HepG2 (cell line): ENCODE measurements around the gene FRMD4A. TPM values are rescaled to one million over a fixed set of nuclear protein-coding genes. Genes with fewer than 3 reads are reported as not detected.

Experiments used
- ATAC-seq: fragments of 200-7000 bp; cut with Tn5 transposase; 3 replicates; pipeline ENCODE4 v1.9.1; 2020; ENCODE audit warnings: mild to moderate bottlenecking, moderate library complexity
- BruUV-seq: library from RNA; stranded (reverse); fragments of 400-500 nt; replicated peaks from 2 replicates; lab custom pipeline; 2021; lab: Mats Ljungman, UMichigan
- CTCF ChIA-PET: fragments of 300-600 bp; formaldehyde crosslinking; extraction: SDS; loops from one replicate; lab custom pipeline; 2021; ENCODE audit warnings: low total read pairs, inconsistent platforms, low intra/inter-chr PET ratio; lab: Yijun Ruan, JAX
- POLR2A ChIA-PET: fragments of 350-600 bp; sonication (Branson Sonifier 250); formaldehyde crosslinking; loops from one replicate; lab custom pipeline; 2020; ENCODE audit warnings: antibody characterized with exemption, inconsistent platforms; lab: Yijun Ruan, JAX
- DNase-seq: peaks from one replicate; pipeline ENCODE4 v3.0.0-alpha.2; 2015; ENCODE audit warnings: low spot score
- FAIRE-seq: peaks from 3 replicates; lab custom pipeline; 2011; peaks lifted over from hg19 to GRCh38; lab: Jason Lieb, UNC
- H2AFZ ChIP-seq: one replicate; pipeline ENCODE4 v1.6.1; 2011; ENCODE audit warnings: low read length, inconsistent platforms
- H3K27ac ChIP-seq: fragments of 300-600 bp; 3 replicates; pipeline ENCODE4 v1.8.0; 2011; ENCODE audit warnings: mixed run types, mild to moderate bottlenecking, mixed read lengths, low read length, inconsistent platforms; ENCODE audit not compliant: insufficient read depth; ENCODE audit errors: extremely low read length
- H3K27me3 ChIP-seq, 2 experiments: fragments of 200-600 bp in 1 of 2; 2 replicates in 1 of 2; 3 replicates in 1 of 2; pipeline versions ENCODE4 v1.6.0 to v1.8.0; 2011; ENCODE audit warnings: low read length in 2 of 2, mild to moderate bottlenecking in 2 of 2, moderate library complexity in 2 of 2, inconsistent platforms in 1 of 2; ENCODE audit not compliant: insufficient read depth in 2 of 2, control insufficient read depth in 1 of 2
- H3K36me3 ChIP-seq, 2 experiments: fragments of 200-600 bp in 1 of 2; replicated peaks in 1 of 2; 2 replicates in 1 of 2; 3 replicates in 1 of 2; pipeline versions ENCODE4 v1.5.1 to v1.8.0; 2011; ENCODE audit warnings: low read length in 2 of 2, inconsistent platforms in 1 of 2; ENCODE audit not compliant: insufficient read depth in 2 of 2, control insufficient read depth in 1 of 2
- H3K4me1 ChIP-seq: 2 replicates; pipeline ENCODE4 v1.5.1; 2012; ENCODE audit warnings: low read length, inconsistent platforms; ENCODE audit not compliant: insufficient read depth
- H3K4me2 ChIP-seq: 2 replicates; pipeline ENCODE4 v1.6.0; 2011; ENCODE audit warnings: low read depth, low read length, inconsistent platforms
- H3K4me3 ChIP-seq, 3 experiments: fragments of 200-600 bp in 1 of 3; sonication (generic), shearing (Covaris generic) in 1 of 3; replicated peaks in 1 of 3; 2 replicates each; pipeline ENCODE4 v1.5.1; 2011 to 2016; ENCODE audit warnings: low read length in 3 of 3, inconsistent platforms in 2 of 3, low read depth in 2 of 3, mild to moderate bottlenecking in 2 of 3, control low read depth in 1 of 3, mixed read lengths in 1 of 3; ENCODE audit not compliant: insufficient read depth in 1 of 3
- H3K79me2 ChIP-seq: one replicate; pipeline ENCODE4 v1.6.1; 2011; ENCODE audit warnings: low read length, inconsistent platforms; ENCODE audit not compliant: insufficient read depth
- H3K9ac ChIP-seq: 2 replicates; pipeline ENCODE4 v1.6.0; 2011; ENCODE audit warnings: mild to moderate bottlenecking, low read depth, low read length, inconsistent platforms; ENCODE audit not compliant: insufficient read depth
- H3K9me3 ChIP-seq: 2 replicates; pipeline ENCODE4 v1.5.1; 2012; ENCODE audit warnings: mild to moderate bottlenecking, low read length
- H4K20me1 ChIP-seq: 2 replicates; pipeline ENCODE4 v1.6.0; 2011; ENCODE audit warnings: inconsistent platforms, mild to moderate bottlenecking, low read length, moderate library complexity; ENCODE audit not compliant: insufficient read depth
- AGO1 ChIP-seq: fragments of 200-400 bp; formaldehyde crosslinking; IDR thresholded peaks from 2 replicates; pipeline ENCODE4 v1.6.1; 2017; ENCODE audit warnings: mild to moderate bottlenecking, low read depth, low read length, moderate library complexity; ENCODE audit not compliant: poor library complexity, severe bottlenecking
- CEBPB ChIP-seq: IDR thresholded peaks from 2 replicates; pipeline ENCODE4 v1.6.1; 2011; ENCODE audit warnings: low read depth, low read length, improper control_type of control experiment, borderline replicate concordance
- HOXA5 ChIP-seq: sonication (generic); formaldehyde crosslinking; IDR thresholded peaks from 2 replicates; pipeline ENCODE4 v1.4.0; 2020; ENCODE audit warnings: missing genetic modification reagents
- KLF12 ChIP-seq: sonication (generic); formaldehyde crosslinking; IDR thresholded peaks from 2 replicates; pipeline ENCODE4 v1.4.0; 2020; ENCODE audit warnings: missing genetic modification reagents, borderline replicate concordance
- SMAD9 ChIP-seq: sonication (generic); formaldehyde crosslinking; IDR thresholded peaks from 2 replicates; pipeline ENCODE4 v1.5.1; 2020; ENCODE audit warnings: mild to moderate bottlenecking, missing genetic modification reagents
- TBX3 ChIP-seq: fragments of 450-650 bp; IDR thresholded peaks from 2 replicates; pipeline ENCODE4 v1.6.1; 2017; ENCODE audit warnings: antibody characterized with exemption, mild to moderate bottlenecking, inconsistent platforms, borderline replicate concordance
- ZNF101 ChIP-seq: sonication (generic); formaldehyde crosslinking; IDR thresholded peaks from 2 replicates; pipeline ENCODE4 v1.4.0; 2020; ENCODE audit warnings: mild to moderate bottlenecking, low read depth, missing genetic modification reagents, borderline replicate concordance
- ZNF329 ChIP-seq: sonication (generic); formaldehyde crosslinking; IDR thresholded peaks from 2 replicates; pipeline ENCODE4 v1.9.0; 2021; ENCODE audit warnings: low read depth, mild to moderate bottlenecking, missing genetic modification reagents
- ZNF816 ChIP-seq: sonication (generic); formaldehyde crosslinking; IDR thresholded peaks from 2 replicates; pipeline ENCODE4 v1.8.0; 2022; ENCODE audit warnings: missing genetic modification reagents, mild to moderate bottlenecking, borderline replicate concordance
- in situ Hi-C: cut with HindIII; loops from 2 replicates; pipeline ENCODE4 v1.10.0; 2017; ENCODE audit warnings: low pct_unique_long_range_greater_than_20kb; ENCODE audit not compliant: extremely low pct_ligation_motif_present
- intact Hi-C: fragments of 100-400 bp; cut with micrococcal nuclease; formaldehyde crosslinking; loops from one replicate; pipeline ENCODE4 v1.10.0; 2022; ENCODE audit not compliant: unreplicated experiment
- polyA plus RNA-seq, 8 experiments: library from polyadenylated mRNA; depleted of rRNA in 3 of 8; stranded (reverse) in 7 of 8; unstranded in 1 of 8; fragments of >200 nt; fragmentation: Illumina TruSeq in 4 of 8; extraction: Trizol in 4 of 8; gene quantifications; 2 replicates each; pipeline versions ENCODE4 v1.2.1 to v1.2.3, GENCODE V29; 2011 to 2016; ENCODE audit warnings: low read depth in 4 of 8, missing spikeins in 1 of 8, mixed read lengths in 1 of 8; ENCODE audit not compliant: insufficient read depth in 1 of 8
- total RNA-seq, 5 experiments: library from RNA; depleted of rRNA; stranded (reverse); fragments of >200 nt; fragmentation: Illumina TruSeq; extraction: Trizol; gene quantifications; 2 replicates each; pipeline ENCODE4 v1.2.3, GENCODE V29; 2016; ENCODE audit warnings: low read depth in 1 of 5
- TF ChIP-seq, protein P1 (sequence below): sonication (generic); formaldehyde crosslinking; IDR thresholded peaks from 2 replicates; pipeline ENCODE4 v1.4.0; 2020; ENCODE audit warnings: mild to moderate bottlenecking, missing genetic modification reagents

The FRMD4A gene
- total and polyA plus RNA-seq, 2 of the 13 experiments (the other 11 are each of a cell fraction or from before 2014, with no cell fraction given) = 0.09 to 0.26 TPM

DNA sequence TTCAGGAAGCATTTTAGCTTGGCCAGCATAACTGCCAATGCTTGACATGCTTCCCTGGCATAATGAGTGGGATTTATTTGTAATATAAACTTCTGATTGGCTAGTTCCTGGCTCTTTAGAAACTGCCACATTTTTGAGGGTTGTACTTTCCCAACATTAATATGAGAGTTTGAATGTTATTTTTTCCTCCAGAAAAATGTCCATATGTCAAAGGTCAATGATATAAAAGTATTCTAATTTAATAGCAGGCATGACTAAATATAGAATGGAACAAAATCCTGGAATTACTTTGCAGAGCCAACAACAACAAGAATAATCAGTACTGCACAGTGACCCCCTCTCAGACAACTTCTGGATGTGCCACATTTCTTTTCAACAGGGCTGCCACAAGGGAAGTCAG lies 391.3 kb downstream of the FRMD4A start:
- TF ChIP-seq HOXA5 (CRISPR knock-in tag) (no peak), SMAD9 (CRISPR knock-in tag) (no peak), ZNF329 (CRISPR knock-in tag) (no peak), AGO1 (no peak), ZNF101 (CRISPR knock-in tag) (no peak), KLF12 (CRISPR knock-in tag) (no peak), CEBPB (no peak), TBX3 (no peak), ZNF816 (no peak)
- TF ChIP-seq, protein P1, sequence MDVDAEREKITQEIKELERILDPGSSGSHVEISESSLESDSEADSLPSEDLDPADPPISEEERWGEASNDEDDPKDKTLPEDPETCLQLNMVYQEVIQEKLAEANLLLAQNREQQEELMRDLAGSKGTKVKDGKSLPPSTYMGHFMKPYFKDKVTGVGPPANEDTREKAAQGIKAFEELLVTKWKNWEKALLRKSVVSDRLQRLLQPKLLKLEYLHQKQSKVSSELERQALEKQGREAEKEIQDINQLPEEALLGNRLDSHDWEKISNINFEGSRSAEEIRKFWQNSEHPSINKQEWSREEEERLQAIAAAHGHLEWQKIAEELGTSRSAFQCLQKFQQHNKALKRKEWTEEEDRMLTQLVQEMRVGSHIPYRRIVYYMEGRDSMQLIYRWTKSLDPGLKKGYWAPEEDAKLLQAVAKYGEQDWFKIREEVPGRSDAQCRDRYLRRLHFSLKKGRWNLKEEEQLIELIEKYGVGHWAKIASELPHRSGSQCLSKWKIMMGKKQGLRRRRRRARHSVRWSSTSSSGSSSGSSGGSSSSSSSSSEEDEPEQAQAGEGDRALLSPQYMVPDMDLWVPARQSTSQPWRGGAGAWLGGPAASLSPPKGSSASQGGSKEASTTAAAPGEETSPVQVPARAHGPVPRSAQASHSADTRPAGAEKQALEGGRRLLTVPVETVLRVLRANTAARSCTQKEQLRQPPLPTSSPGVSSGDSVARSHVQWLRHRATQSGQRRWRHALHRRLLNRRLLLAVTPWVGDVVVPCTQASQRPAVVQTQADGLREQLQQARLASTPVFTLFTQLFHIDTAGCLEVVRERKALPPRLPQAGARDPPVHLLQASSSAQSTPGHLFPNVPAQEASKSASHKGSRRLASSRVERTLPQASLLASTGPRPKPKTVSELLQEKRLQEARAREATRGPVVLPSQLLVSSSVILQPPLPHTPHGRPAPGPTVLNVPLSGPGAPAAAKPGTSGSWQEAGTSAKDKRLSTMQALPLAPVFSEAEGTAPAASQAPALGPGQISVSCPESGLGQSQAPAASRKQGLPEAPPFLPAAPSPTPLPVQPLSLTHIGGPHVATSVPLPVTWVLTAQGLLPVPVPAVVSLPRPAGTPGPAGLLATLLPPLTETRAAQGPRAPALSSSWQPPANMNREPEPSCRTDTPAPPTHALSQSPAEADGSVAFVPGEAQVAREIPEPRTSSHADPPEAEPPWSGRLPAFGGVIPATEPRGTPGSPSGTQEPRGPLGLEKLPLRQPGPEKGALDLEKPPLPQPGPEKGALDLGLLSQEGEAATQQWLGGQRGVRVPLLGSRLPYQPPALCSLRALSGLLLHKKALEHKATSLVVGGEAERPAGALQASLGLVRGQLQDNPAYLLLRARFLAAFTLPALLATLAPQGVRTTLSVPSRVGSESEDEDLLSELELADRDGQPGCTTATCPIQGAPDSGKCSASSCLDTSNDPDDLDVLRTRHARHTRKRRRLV = no peak

More for the DNA sequence above, 391.3 kb downstream of the FRMD4A start:
- CTCF ChIA-PET = no interaction called here
- Histone ChIP-seq H3K27ac (no peak overlapping the region), H3K27me3 (no peaks in the 10 kb centered on the region), H4K20me1 (no peaks in the 10 kb centered on the region), H3K4me1 (no peaks in the 10 kb centered on the region), H3K9ac (no peak overlapping the region), H3K79me2 (no peaks in the 10 kb centered on the region), H3K36me3 (no peaks in the 10 kb centered on the region), H3K4me2 (no peak overlapping the region), H3K4me3 (no peak overlapping the region), H3K9me3 (no peaks in the 10 kb centered on the region), H2AFZ (no peak overlapping the region)
- no peak for FAIRE-seq
- intact Hi-C loops (no loop called here), in situ Hi-C loops (no loop called here)
- POLR2A ChIA-PET = no interaction called here
- BruUV-seq = no TSS peak
- no peak for ATAC-seq
- no peak for DNase-seq
